NCI-H128 (cell line): ENCODE data around the gene ZFTA.
"Not testable (repeated sequence)": the region's sequence is repeated elsewhere in the genome, so short reads cannot be mapped to it uniquely, and the experiment has no call there.

Source experiments
- DNase-seq: peaks from one replicate; lab custom pipeline; 2025; ENCODE audit not compliant: unreplicated experiment; lab: John Stamatoyannopoulos, UW

The ZFTA gene

DNA sequence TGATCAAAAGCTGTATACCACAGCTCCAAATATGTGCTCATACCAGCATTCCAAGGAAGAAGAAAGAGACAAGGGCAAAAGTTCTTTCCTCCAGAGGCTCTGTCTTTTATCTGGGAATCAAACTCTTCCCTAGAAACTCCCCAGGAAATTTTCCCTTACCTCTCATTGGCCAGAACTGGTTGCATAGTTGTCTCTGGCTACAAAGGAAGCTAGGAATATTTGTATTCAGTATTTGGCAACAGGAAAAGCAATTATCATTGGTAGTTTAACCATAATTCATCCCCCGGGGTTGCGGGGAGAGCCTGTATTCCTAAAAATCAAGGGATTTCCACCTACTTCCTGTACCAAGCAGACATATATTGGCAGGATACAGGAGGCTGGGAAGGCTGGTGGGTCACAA lies 10.5 kb upstream of the ZFTA start:
- DNase-seq: no peak

DNA sequence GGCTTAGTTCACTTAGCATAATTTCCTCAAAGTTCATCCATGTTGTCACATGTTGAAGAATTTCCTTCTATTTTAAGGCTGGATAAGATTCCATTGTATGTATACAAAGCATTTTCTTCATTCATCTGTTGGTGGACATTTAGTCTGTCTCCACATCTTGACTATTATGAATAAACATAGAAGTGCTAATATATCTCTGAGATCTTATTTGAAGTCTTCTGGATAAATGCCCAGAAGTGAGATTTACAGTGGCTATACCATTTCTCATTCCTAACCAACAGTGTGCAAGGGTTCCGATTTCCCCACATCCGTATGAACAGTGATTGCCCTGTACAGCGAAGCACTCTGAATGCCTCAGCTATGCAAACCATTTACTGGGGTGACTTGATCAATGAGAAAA lies 6.6 kb upstream of the ZFTA start:
- DNase-seq: no peak

DNA sequence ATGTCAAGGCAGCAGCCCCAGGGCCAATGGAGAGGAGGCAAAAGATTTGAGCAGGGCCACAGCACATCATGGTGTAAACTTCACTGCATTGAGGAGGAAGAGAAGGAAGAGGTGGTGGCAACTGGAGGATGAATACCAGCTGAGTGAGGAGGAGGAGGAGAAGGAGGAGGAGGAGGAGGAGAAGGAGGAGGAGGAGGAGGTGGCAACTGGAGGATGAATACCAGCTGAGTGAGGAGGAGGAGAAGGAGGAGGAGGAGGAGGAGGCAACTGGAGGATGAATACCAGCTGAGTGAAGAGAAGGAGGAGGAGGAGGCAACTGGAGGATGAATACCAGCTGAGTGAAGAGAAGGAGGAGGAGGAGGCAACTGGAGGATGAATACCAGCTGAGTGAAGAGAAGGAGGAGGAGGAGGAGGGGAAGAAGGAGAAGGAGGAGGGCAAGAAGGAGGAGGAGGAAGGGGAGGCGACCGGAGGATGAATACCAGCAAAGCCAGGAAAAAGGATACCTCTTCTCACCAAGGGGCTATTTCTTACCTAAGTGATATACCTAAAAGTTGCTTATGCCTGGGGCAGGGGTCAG lies 3.3 kb upstream of the ZFTA start:
- not testable (repeated sequence) for DNase-seq

DNA sequence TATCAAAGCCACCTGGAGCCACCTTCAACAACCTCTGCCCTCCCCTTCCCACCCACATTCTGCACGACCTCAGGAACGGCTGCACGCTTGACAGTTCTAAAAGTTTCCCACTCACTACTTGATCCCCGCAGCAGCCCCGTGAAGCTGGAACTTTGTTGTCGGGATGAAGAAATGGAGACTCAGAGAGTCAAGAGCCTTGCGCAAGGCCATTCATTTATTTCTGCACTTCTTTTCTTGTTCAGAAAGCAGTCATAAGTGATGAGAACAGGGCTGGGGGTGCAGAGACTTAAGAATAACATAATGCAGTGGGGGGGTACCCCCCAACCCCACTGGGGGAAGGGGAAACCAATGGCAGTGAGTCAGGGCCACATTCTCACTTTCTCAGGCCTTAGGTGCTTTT lies 2.2 kb upstream of the ZFTA start:
- no peak for DNase-seq

DNA sequence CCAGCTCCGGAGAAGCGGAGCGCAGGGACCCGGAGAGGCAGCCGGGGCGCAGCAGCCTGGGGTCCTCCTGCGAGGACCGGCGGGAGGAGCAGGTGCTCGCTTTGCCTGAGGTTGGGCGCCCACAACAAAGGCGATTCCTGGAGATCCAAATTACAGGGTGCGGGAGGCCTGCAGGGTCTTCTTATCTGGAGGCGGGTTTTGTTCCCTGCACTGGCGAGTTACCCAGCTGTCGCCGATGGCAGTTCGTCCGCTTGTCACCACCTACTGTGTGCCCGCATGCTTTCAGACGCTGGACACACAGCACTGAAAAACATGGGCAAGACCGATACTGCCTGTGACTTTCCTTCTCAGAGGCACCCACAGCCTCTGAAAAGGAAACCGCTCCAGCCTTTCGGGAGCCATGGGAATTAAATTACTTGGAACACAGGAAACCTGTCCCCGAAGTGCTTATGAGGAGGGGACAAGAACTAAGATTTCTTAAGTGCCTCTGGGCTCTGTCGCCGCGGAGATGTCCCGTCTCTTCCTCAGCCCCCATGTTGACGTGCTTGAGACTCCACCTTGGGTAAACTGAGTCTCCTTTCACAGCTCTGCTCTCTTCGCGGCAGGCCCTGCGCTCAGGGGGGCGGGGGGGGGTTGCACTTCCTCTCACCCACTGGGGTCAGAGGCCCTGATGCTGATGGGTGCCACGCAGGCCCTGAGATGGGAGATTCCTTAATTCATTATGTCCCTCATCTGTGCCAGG lies 1.3 kb upstream of the ZFTA start:
- no peak for DNase-seq

DNA sequence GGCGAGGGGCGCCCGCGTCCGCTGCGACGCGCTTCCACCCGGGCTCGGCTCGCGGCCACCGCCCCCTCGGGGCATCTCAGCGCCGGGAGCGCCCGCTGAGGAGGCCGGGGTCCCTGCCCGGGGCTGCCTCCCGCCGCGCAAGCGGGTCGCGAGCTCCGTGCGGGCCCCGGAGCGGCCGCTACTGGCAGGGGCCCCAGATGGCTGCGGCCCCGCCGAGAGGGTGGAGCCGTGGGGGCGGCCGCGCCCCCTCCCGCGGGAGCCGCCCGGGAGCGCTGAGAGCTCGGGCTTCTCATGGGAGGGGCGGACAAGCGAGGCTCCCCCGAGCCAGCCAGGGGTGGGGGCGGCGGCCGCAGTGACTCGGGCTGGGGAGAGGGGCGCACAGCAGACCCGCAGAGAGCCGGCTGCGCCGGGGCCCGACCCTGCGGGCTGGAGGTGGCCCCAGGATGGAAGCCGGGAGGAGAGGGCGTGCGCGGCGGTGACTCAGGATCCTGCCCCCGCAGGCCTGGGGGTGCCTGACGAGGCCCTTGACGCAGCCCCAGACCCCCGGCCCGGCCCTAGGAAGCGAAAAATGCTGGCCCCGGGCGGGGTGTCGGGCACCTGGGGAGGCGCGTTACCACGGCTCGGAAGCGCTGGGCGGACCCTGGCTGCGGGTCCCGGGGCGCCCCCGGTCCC lies 603 bp upstream of the ZFTA start:
- DNase-seq: no peak

DNA sequence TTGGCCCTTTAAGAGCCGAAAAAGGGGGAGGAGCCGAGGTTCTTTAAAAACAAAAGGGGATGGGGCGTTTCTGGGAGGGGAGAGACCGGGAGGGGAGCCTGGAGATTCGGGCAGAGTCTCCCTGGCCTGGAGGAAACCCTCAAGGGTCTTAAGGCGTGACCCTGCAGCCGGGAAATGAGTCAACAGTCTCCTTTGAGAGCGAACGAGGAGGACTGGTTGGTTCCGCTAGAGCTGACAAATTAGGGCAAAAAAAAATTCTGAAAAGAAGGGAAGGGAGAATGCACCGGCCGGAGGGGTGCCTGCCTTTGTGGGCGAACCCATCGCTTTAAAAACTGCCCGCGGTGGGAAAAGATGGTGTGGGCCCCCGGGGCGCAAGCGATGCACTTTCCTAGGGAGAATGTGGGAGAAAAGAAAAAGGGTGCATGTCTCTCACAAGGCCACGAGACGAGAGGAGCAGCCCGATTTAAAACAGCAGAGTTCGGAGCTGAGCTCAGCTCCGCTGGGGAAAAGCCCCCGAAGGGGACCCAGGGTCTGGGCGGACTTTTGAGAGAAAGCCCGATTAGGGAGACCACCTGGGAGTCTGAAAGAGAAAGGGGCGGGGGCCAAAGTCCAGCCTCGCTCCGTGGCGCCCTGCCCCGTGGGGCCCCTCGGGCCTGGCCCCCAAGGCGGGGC lies 874 bp downstream of the ZFTA start:
- DNase-seq: peak; percentile 59

DNA sequence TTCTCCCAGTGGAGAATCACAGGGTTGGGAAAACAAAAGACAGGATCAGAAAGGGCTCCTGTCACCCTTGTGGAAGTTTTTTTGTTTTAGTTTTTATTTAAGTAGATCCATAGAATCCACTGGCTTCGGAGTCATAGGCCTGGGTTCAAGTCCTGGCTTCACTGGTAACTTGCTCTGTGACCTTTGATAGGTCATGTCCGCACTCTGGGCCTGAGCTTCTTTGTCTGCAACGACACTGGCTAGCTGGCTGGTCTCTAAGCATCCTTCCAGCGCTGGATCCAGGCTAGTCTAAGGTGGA lies 1.4 kb downstream of the ZFTA start:
- DNase-seq: no peak

DNA sequence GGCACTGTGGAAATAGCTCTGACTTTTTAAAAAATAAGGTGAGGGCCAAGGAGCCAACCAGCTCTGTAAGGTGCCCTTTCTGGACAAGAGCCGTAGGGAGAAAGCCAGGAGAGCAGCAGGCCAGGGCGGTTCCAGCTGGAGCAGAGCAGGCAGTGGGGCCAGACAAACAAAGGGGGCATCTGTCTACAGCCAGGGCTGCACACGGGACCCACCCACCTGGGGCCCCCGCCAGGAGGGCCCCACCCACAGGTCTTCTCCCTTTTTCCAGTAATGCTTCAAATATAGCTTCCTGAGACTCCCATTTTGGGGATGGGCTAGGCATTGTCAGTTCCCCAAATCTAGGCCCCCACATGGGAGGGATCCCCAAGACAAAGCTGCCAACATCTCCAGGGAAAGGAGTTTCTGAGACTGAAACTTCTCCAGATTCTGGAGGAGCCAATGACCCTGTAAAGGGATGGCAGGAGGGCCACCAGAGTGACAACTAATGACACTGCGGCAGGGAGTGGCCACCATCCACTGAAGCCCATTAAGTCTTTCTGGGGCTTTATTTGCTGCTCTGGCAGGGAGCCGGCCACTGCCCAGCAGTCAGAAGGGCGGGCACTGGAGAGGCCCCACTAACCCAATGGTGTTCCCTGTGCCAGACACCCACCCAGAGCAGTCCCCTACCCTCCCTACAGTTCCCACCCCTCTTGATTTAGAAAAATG lies 1.9 kb downstream of the ZFTA start:
- no peak for DNase-seq

DNA sequence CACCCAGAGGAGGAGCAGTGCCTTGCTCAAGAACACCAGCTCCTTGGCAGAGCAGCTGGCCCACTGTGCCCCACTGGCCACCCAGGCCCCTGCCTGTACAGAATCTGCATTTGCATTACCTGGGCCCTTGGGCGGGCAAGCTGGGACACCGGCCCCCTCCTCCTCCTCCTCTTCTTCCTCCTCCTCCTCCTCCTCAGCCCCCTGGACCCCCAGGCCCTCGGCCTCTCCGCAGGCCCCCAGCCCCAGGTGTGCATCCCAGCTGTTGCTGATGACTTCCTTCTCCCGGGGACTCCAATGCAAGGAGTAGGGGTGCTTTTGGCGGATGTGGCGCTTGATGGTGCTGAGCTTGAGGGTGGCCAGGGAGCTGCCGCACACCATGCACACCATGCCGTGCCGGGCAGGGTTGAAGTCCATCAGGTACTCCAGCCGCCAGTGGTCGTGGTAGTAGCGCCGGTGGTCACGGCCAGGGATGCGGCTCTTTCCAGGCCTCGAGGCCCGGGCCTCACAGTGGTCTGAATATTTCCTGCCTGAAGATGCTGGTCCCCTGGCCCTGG lies 2.8 kb downstream of the ZFTA start:
- DNase-seq: no peak

DNA sequence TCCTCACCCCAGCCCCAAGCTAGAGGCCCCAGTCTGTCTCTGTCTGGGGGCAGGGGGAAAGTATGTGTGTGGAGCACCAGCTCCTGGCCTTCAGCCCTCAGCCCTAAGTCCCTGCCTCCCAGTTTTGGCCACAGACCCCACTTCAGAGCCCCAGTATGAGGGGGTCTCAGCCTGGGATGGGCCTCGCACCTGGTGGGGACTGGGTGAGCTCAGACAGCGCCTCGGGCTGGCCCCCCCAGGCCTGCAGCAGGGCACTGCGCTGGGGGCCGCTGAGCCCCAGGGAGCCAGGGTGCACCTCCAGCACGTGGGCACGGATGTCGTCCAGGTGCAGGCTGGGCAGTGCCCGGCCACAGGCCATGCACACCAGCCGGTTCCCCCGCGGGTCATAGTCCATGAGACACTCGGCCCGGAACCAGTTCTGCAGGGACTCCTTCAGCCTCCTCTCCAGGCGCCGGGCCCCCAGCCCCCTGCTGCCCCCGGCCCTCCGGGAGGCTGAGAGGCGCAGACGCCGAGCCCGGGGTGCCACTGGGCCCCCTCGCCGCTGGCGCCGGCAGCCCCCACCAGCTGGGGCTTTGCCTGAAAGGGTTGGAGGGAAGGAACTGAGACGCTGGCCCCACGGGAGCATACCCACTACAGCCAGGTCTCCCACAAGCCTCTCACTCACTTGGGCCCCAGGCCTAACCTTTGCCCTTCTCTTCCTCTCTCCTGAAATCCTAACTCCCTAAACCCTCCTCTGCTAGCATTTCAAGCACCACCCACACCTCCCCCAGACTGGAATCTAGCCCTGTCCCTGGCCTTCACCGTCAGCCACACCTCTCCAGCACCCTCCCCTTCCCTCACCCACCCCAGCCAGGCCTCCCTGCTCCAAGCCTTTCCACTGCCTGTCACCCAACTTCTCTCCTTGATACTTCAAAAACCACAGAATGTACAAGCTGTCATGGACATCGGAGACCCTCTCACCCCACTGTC lies 3.6 kb downstream of the ZFTA start:
- no peak for DNase-seq

DNA sequence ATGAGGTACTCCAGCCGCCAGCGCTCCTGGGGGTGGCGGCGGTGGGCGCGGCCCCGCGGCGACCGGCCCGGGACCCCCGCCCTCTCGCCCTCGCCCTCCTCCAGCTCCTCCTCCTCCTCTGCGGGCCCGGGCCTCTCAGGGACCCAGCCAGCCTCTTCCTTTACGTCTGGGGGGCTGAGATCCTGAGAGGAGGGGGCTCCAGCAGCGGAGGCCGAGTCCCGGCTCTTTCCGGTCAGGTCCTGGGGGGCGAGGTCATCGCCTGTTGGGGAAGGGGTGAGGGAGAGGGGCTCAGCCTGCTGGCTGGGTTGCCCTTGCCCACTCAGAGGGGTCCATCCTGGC lies 4.3 kb downstream of the ZFTA start:
- no peak for DNase-seq

DNA sequence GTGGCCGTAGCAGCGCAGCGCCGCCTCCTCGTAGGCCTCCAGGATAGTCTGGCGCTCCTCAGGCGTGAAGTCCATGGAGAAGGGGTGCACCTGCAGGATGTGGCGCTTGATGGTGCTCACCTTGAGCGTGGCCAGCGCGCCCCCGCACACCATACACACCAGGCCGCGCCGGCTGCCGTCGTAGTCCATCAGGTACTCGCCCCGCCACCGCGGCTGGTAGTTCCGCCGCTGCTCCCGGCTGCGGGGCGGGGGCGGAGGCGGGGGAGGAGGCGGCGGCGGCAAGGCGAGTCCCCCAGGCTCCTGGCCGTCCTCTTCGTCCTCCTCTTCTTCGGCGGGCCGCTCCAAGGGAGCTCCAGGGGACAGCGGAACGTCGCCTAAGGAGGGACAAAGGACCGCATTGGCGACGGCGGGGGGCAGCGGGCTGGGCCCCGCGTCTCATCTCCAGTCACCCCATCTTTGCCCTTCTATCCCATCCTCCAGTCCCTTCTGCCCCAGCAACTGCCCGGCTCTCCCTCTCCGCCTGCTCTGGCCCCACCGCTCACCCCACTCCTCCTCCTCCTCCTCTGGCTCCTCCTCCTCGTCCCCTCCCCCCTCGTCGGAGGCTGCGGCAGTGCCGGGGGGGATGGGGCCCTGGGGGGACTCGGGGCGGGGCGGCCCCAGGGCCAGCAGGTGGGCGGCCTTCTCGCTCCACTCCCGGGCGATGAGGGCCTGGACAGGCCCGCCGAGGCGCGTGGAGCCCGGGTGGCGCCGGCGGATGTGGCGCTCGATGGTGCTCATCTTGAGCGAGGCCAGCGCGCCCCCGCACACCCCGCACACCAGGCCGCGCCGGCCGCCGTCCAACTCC lies 4.9 kb downstream of the ZFTA start:
- DNase-seq: no peak

DNA sequence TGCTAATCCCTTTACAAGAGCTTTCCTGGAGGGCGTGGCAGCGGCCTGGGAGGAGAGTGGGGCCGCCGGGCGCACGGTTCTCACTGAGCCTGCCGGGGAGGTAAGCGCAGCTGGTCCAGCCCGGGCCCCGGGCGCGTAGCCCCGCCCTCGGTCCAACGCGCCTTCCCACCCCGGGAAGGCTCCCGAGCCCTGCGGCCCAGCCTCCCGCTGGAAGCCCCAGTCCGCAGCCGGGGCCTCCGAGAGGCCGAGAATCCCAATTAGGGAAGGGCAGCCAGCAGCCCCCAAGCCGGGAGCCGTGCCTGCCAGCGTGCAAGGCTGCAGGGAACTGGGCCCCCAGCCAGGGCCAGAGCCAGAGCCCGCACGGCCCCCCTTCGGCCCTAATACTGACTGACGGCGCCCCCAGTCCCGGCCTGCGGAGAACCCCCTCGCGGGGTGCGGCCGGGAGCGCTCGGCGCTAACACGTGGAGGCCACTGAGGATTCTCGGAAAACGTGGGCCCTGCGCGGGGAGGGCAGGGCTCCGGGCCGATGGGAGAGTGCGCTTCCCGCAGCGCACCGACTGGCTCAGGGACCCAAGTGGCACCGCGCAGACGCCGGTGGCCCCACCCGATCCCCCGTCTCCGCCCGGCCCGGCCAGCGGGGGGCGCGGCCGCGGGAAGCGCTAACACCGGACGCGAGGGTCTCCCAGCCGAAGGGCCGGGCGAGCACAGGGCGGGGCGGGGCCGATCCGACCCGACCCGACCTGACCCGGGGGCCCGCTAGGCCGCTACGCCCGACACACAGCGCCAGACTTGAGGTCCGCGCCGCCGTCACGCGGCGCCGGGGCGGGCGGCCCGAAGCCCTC lies 5.7 kb downstream of the ZFTA start:
- no peak for DNase-seq

DNA sequence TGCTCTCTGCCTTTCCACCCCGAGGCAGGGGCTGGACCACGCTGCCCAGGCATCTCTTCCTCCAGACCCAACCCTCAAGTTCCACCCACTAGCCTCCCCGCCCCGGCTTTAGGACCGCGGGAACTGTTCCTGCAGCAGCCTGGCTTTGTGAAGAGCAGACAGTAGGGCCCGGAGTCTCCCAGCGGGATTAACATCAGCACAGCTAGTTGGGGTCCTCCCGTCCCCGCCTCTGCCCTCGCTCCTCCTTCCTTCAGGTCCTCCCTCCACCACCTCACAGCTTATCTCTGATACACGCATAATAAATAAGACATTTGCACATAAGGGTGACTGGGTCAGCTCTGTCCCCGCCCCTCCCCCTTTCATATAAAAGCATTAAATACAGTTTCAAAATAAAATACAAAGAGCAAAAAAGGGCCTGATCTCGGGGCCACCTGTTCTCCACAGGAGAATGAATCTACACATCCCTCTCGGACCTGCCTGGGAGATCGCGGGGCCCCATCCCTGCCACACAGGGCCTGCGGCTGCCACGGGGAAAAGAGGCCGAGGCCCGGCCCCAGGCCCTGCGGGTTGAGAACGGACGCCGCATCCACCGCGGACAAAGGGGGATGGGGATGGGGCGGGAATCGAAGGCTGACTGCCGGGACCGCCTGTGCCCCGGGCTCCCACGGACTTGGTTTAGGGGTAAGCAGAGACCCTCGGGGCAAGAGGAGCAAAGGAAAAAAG lies 6.5 kb downstream of the ZFTA start:
- no peak for DNase-seq

DNA sequence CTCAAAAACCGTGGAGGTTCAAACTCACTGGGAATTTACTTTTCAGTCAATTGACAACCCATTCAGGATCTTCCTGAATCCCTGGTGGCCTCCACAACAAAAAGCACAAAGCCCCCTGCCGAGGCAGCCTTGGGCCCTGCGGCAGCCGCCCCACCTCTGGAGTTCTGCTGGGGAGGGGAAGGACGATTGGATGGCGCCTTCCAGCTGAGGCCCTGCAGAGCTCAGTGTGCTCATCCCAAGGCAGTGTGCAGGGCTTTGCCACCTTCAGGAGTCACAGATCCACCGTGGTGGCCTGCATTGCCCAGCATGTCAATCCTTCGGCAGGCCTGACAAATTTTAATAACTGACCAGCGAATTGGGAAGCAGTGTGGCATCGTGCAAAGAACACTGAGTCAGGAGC lies 7.4 kb downstream of the ZFTA start:
- DNase-seq: no peak

DNA sequence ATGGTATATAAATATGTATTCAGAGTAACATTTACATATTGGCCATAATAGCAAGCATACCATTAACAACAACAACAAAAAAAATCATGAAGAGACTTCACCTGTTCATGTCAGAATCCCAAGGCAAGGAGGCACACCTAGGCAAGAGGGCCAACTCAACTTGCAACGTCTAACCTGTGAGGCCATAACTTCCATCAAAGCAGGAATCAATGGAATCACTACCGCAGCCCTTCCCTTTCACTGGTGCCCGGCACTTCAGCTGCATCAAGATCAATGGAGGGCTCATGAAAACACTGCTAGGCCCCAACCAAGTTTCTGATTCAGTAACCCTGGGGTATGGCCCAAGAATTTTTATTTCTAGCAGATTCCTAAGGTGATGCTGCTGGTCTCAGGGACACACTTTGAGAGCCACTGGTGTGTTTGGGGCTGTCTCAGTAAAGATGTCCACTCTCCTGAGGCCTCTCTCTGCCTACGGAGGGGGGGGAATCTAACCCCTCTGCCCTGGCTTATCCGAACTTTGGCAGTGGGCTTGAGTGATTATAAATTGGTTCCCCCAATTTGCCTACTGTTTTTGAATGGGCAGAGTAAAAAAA lies 8.0 kb downstream of the ZFTA start:
- DNase-seq: no peak
